Naive thymus-derived CD8-positive, alpha-beta T cell (primary cell): ENCODE measurements around the gene CRLF2. TPM values are rescaled to one million over a fixed set of nuclear protein-coding genes. Genes with fewer than 3 reads are reported as not detected.
"Not testable (repeated sequence)": the region's sequence is repeated elsewhere in the genome, so short reads cannot be mapped to it uniquely, and the experiment has no call there.

Source experiments
- ATAC-seq, 2 donors: fragments of 150-1000 bp; cut with Tn5 transposase in 1 of 2; sonication (Bioruptor Pico), chemical (Tn5 transposase) in 1 of 2; 1 replicate in 1 of 2; 2 replicates in 1 of 2; pipeline ENCODE4 v1.10.0; 2021; ENCODE audit warnings: mild to moderate bottlenecking in 2 of 2, moderate library complexity in 2 of 2
- POLR2A ChIA-PET: fragments of 350-600 bp; sonication (Branson Sonifier 250); formaldehyde crosslinking; loops from one replicate; lab custom pipeline; 2021; ENCODE audit warnings: antibody characterized with exemption; lab: Charles Lee
- DNase-seq, 10 donors: peaks; one replicate each; pipeline versions ENCODE4 v3.0.0 to v3.0.0-alpha.2; 2020 to 2022
- H3K27ac Mint-ChIP-seq, 10 donors: one replicate each; pipeline ENCODE4 v1.8.0; 2020 to 2022; ENCODE audit warnings: mild to moderate bottlenecking in 10 of 10, mixed read lengths in 10 of 10, moderate library complexity in 4 of 10, inconsistent platforms in 1 of 10
- H3K27me3 Mint-ChIP-seq, 5 donors: one replicate each; pipeline ENCODE4 v1.8.0; 2021 to 2022; ENCODE audit warnings: mixed read lengths in 5 of 5
- H3K36me3 Mint-ChIP-seq, 3 donors: one replicate each; pipeline ENCODE4 v1.8.0; 2020 to 2022; ENCODE audit warnings: mixed read lengths in 3 of 3, mild to moderate bottlenecking in 2 of 3, inconsistent platforms in 1 of 3
- H3K4me1 Mint-ChIP-seq, 4 donors: one replicate each; pipeline ENCODE4 v1.8.0; 2021 to 2022; ENCODE audit warnings: mixed read lengths in 4 of 4
- H3K4me3 Mint-ChIP-seq, 10 donors: one replicate each; pipeline ENCODE4 v1.8.0; 2020 to 2022; ENCODE audit warnings: mild to moderate bottlenecking in 10 of 10, mixed read lengths in 10 of 10, moderate library complexity in 6 of 10, inconsistent platforms in 1 of 10
- H3K9me3 Mint-ChIP-seq, 9 donors: one replicate each; pipeline ENCODE4 v1.8.0; 2020 to 2022; ENCODE audit warnings: mixed read lengths in 9 of 9, mild to moderate bottlenecking in 3 of 9, inconsistent platforms in 1 of 9, moderate library complexity in 1 of 9
- polyA plus RNA-seq, 3 donors: library from polyadenylated mRNA; unstranded; fragments of 300-500 nt; fragmentation: Illumina TruSeq; gene quantifications; one replicate each; pipeline ENCODE4 v1.2.3, GENCODE V29; 2021
- total RNA-seq, 8 experiments: library from RNA in 2 of 8; stranded (reverse) in 2 of 8; gene quantifications; one replicate each; pipeline ENCODE4 v1.2.3 and lab custom pipeline; 2021 to 2026

The CRLF2 gene
- total RNA-seq (not detected), polyA plus RNA-seq (not detected), total RNA-seq (lab: John Stamatoyannopoulos, UW) (0 to 0.17 (median 0) reads per million in 6 experiments)

DNA sequence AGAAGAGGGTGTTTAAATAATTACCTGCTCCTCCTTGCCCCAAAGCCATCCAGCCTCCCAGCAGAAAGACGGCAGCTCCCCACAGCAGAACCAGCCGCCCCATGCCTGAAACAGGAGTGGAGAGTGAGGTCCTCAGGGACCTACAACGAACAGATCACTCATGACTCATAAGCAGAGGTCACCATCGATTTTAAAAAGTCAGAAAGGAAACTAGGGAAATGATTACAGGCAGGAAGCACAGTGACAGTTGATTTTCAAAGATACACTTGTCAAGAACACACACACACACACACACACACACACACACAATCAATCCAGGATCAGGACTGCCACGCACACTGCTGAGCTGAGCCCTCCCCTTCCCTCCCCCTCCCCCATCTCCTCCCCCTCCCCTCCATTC, at the start of gene CRLF2:
TSS of gene CRLF2 (minus strand) at position 118 of the 400 bp plus-strand sequence. CDS start at position 103, 15 bp downstream.
- peaks cover 0 to 11% (median 0%) of the 10 kb centered on the region in 9 donors for H3K9me3 Mint-ChIP-seq
- DNase-seq (no peak), ATAC-seq (peak in 1 of 2 donors; percentile 24)
- peaks cover 7 to 53% (median 30%) of the 10 kb centered on the region in 4 donors for H3K4me1 Mint-ChIP-seq
- peak within 1 kb of the TSS in 9 of 10 donors; percentile 23 to 84 (median 67) for H3K4me3 Mint-ChIP-seq
- H3K36me3 Mint-ChIP-seq: no peaks in the 10 kb centered on the region
- H3K27me3 Mint-ChIP-seq: peaks cover 0 to 18% (median 14%) of the 10 kb centered on the region in 5 donors
- peak within 1 kb of the TSS in 3 of 10 donors; percentile 12 to 91 (median 61) for H3K27ac Mint-ChIP-seq
- POLR2A ChIA-PET: no interaction called here

- H3K4me3 Mint-ChIP-seq, H3K36me3 Mint-ChIP-seq, POLR2A ChIA-PET, H3K27ac Mint-ChIP-seq, H3K4me1 Mint-ChIP-seq, ATAC-seq, H3K27me3 Mint-ChIP-seq, DNase-seq: not testable (repeated sequence)
- peaks cover 3 to 11% (median 5%) of the 10 kb centered on the region in 9 donors for H3K9me3 Mint-ChIP-seq
These were observed 49.3 kb upstream of the CRLF2 start for GRCh38 chrX:1261771-1262170.

GRCh38 chrX:1261285-1261684, 48.8 kb upstream of the CRLF2 start:
- H3K27ac Mint-ChIP-seq: peak overlapping the region in 1 of 10 donors; percentile 15
- no peaks in the 10 kb centered on the region for H3K36me3 Mint-ChIP-seq
- H3K27me3 Mint-ChIP-seq: no peaks in the 10 kb centered on the region
- no peak overlapping the region for H3K4me3 Mint-ChIP-seq
- peaks cover 0 to 7% (median 2%) of the 10 kb centered on the region in 9 donors for H3K9me3 Mint-ChIP-seq
- no peaks in the 10 kb centered on the region for H3K4me1 Mint-ChIP-seq
- POLR2A ChIA-PET: no interaction called here
- DNase-seq: no peak
- no peak for ATAC-seq

- no peaks in the 10 kb centered on the region for H3K27me3 Mint-ChIP-seq
- peak overlapping the region in 1 of 10 donors; percentile 9 for H3K27ac Mint-ChIP-seq
- no peak for ATAC-seq
- peaks cover 0 to 11% (median 0%) of the 10 kb centered on the region in 3 donors for H3K36me3 Mint-ChIP-seq
- H3K9me3 Mint-ChIP-seq: peaks cover 0 to 26% (median 4%) of the 10 kb centered on the region in 9 donors
- peak overlapping the region in 1 of 10 donors; percentile 14 for H3K4me3 Mint-ChIP-seq
- peaks cover 7 to 22% (median 15%) of the 10 kb centered on the region in 4 donors for H3K4me1 Mint-ChIP-seq
- POLR2A ChIA-PET: no interaction called here
- no peak for DNase-seq
These were observed 40.4 kb upstream of the CRLF2 start for GRCh38 chrX:1252861-1253260.

DNA sequence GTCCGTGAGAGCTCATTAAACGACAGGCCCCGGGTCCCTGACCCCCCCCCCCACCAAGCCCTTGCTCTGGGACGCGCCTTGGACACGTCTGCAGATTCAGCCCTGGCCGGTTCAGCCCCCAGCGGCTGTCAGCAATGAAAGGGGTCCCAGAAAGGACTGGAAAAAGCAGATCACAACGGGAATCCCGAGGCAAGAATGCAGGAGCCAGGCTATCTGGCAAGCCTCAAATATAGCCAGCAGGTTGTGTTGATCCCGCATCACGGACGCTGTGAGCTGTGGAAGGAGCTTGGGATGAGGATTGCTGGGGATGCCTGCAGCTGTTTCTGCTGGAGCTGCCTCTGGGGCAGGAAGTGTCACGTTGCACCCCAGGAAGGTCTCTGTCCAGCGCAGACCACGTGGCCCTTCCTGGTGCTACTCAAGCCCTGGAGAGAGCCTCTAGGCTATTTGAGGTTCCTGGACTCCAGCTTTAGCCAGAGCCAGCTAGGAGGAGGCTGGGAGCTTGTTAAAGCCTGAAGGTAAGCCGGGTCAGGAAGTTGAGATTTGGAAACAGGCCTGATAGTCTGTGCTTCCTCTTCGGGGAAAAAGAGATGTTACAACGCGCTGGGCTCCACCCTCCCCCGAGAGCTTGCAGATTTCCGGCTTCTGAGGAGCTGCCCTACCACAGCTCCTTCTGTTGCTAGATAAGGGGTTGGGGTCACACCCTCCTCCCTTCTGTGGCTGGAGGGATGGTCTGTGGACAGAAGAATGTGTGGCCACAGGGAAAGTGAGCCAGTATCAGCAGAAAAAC, 36.8 kb upstream of the CRLF2 start:
- Mint-ChIP-seq H3K9me3 (peaks cover 0 to 26% (median 4%) of the 10 kb centered on the region in 9 donors), H3K27me3 (peaks cover 0 to 1% (median 0%) of the 10 kb centered on the region in 5 donors), H3K4me1 (peaks cover 10 to 43% (median 26%) of the 10 kb centered on the region in 4 donors)

DNA sequence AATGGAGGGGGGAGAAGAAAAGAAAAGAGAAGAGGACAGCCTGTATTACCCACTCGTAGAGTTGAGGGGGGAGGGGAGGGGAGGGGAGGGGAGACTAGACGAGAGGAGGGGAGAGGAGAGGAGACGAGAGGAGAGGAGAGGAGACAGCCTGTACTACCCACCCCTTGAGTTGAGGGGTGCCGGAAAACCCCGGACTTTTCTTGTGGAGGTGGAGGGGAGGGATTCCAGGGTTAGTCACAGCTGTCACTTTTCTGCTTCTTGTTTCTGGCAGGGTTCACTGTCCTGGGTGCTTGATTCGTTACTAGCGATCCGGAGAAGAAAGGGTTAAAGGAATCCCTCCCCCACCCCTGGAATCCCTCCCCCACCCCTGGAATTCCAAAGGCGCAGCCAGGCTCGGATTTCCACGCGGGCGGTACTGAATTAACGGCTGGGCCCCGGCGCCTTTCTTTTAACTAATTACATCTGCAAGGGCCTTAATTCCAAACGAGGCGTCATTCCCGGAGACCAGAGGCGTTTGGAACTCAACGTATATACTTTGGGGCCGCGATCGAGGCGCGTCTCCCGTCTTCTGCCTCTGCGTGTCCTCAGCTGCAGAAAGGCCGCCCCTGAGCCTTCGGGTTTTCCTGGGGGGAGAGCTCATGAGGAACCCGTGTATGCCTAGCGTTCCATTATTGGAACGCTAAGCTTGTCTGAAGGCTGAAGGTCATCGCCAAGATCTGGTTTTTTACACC, 36.0 kb upstream of the CRLF2 start:
- peaks cover 0 to 5% (median 0%) of the 10 kb centered on the region in 3 donors for H3K36me3 Mint-ChIP-seq
- H3K4me3 Mint-ChIP-seq: peak overlapping the region in 7 of 10 donors; percentile 54 to 76 (median 69)
- peaks cover 13 to 51% (median 32%) of the 10 kb centered on the region in 4 donors for H3K4me1 Mint-ChIP-seq
- peaks cover 0 to 19% (median under 1%) of the 10 kb centered on the region in 9 donors for H3K9me3 Mint-ChIP-seq
- POLR2A ChIA-PET: no interaction called here
- peak in 1 of 2 donors; percentile 44 for ATAC-seq
- peak overlapping the region in 9 of 10 donors; percentile 31 to 96 (median 89) for H3K27ac Mint-ChIP-seq
- peaks cover 0 to 5% (median 0%) of the 10 kb centered on the region in 5 donors for H3K27me3 Mint-ChIP-seq
- no peak for DNase-seq

More for the DNA sequence above, 36.8 kb upstream of the CRLF2 start:
- Mint-ChIP-seq H3K36me3 (peaks cover 0 to 11% (median 0%) of the 10 kb centered on the region in 3 donors), H3K4me3 (peak overlapping the region; percentile 46 to 79 (median 69)), H3K27ac (peak overlapping the region; percentile 57 to 96 (median 90))
- POLR2A ChIA-PET: no interaction called here
- peak in 8 of 10 donors; percentile 14 to 71 (median 46) for DNase-seq
- peak; percentile 76 to 82 for ATAC-seq

- POLR2A ChIA-PET: no interaction called here
- Mint-ChIP-seq H3K36me3 (no peaks in the 10 kb centered on the region), H3K4me1 (peaks cover 15 to 61% (median 34%) of the 10 kb centered on the region in 4 donors), H3K27ac (peak overlapping the region in 8 of 10 donors; percentile 26 to 87 (median 68)), H3K4me3 (peak overlapping the region in 7 of 10 donors; percentile 19 to 83 (median 50)), H3K9me3 (peaks cover 0 to 9% (median 0%) of the 10 kb centered on the region in 9 donors), H3K27me3 (peaks cover 0 to 5% (median 0%) of the 10 kb centered on the region in 5 donors)
- ATAC-seq (peak; percentile 67 to 71), DNase-seq (peak; percentile 58 to 84 (median 75))
These were observed 34.4 kb upstream of the CRLF2 start for GRCh38 chrX:1246816-1247215.

- Mint-ChIP-seq H3K4me3 (peak overlapping the region in 2 of 10 donors; percentile 50 to 66), H3K27me3 (peaks cover 0 to 5% (median 0%) of the 10 kb centered on the region in 5 donors), H3K4me1 (peaks cover 12 to 58% (median 26%) of the 10 kb centered on the region in 4 donors), H3K36me3 (no peaks in the 10 kb centered on the region), H3K27ac (peak overlapping the region in 1 of 10 donors; percentile 84), H3K9me3 (no peaks in the 10 kb centered on the region)
- ATAC-seq (no peak), DNase-seq (no peak)
- POLR2A ChIA-PET: no interaction called here
These were observed 32.0 kb upstream of the CRLF2 start for GRCh38 chrX:1244164-1245076.

GRCh38 chrX:1242891-1243402, 30.5 kb upstream of the CRLF2 start:
- POLR2A ChIA-PET: no interaction called here
- DNase-seq: no peak
- H3K9me3 Mint-ChIP-seq: no peaks in the 10 kb centered on the region
- peak overlapping the region in 6 of 10 donors; percentile 29 to 88 (median 72) for H3K27ac Mint-ChIP-seq
- peaks cover 8 to 47% (median 19%) of the 10 kb centered on the region in 4 donors for H3K4me1 Mint-ChIP-seq
- peak in 1 of 2 donors; percentile 43 for ATAC-seq
- H3K36me3 Mint-ChIP-seq: no peaks in the 10 kb centered on the region
- H3K4me3 Mint-ChIP-seq: peak overlapping the region in 4 of 10 donors; percentile 26 to 56 (median 35)
- H3K27me3 Mint-ChIP-seq: peaks cover 0 to 5% (median 0%) of the 10 kb centered on the region in 5 donors

GRCh38 chrX:1240551-1240950, 28.1 kb upstream of the CRLF2 start:
- H3K36me3 Mint-ChIP-seq, H3K9me3 Mint-ChIP-seq, POLR2A ChIA-PET, ATAC-seq, H3K27me3 Mint-ChIP-seq, H3K4me3 Mint-ChIP-seq, DNase-seq: not testable (repeated sequence)
- H3K4me1 Mint-ChIP-seq: peaks cover 5 to 31% (median 9%) of the 10 kb centered on the region in 4 donors
- H3K27ac Mint-ChIP-seq: peak overlapping the region in 2 of 10 donors; percentile 43 to 67

DNA sequence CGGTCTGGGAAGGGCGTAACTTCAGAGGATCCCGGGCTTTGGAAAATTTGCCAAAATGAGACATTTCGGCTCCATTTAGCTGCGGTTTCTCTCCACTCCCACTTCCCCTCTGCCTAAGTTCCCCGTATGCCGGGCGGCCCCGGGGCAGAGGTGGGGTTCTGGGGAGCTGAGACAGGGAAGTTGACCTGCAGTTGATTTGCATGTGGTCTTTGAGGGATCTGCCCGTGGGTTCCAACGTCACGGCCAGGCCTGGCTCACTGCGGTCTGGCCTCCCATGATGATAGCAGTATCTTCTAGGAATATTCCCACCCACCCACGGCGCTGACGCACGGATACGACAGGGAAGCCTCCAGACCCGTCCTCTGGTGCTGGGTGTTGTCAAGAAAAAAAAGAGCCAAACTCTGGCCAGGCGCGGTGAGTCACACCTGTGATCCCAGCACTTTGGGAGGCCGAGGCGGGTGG, 27.3 kb upstream of the CRLF2 start:
- peaks cover 5 to 28% (median 9%) of the 10 kb centered on the region in 4 donors for H3K4me1 Mint-ChIP-seq
- H3K27me3 Mint-ChIP-seq: peaks cover 0 to 5% (median 0%) of the 10 kb centered on the region in 5 donors
- DNase-seq (peak in 1 of 10 donors; percentile 55), ATAC-seq (peak in 1 of 2 donors; percentile 30)
- H3K9me3 Mint-ChIP-seq: no peaks in the 10 kb centered on the region
- POLR2A ChIA-PET: no interaction called here
- peak overlapping the region in 1 of 10 donors; percentile 42 for H3K4me3 Mint-ChIP-seq
- H3K27ac Mint-ChIP-seq: peak overlapping the region in 1 of 10 donors; percentile 53
- no peaks in the 10 kb centered on the region for H3K36me3 Mint-ChIP-seq
